GM19193 (cell line): ENCODE measurements around the gene PITRM1.

Experiments
- POLR2A ChIP-seq: IDR thresholded peaks from 4 replicates; pipeline ENCODE4 v1.6.1; 2011; ENCODE audit not compliant: insufficient read depth, insufficient read length; ENCODE audit errors: extremely low read depth

PITRM1 gene, protein sequence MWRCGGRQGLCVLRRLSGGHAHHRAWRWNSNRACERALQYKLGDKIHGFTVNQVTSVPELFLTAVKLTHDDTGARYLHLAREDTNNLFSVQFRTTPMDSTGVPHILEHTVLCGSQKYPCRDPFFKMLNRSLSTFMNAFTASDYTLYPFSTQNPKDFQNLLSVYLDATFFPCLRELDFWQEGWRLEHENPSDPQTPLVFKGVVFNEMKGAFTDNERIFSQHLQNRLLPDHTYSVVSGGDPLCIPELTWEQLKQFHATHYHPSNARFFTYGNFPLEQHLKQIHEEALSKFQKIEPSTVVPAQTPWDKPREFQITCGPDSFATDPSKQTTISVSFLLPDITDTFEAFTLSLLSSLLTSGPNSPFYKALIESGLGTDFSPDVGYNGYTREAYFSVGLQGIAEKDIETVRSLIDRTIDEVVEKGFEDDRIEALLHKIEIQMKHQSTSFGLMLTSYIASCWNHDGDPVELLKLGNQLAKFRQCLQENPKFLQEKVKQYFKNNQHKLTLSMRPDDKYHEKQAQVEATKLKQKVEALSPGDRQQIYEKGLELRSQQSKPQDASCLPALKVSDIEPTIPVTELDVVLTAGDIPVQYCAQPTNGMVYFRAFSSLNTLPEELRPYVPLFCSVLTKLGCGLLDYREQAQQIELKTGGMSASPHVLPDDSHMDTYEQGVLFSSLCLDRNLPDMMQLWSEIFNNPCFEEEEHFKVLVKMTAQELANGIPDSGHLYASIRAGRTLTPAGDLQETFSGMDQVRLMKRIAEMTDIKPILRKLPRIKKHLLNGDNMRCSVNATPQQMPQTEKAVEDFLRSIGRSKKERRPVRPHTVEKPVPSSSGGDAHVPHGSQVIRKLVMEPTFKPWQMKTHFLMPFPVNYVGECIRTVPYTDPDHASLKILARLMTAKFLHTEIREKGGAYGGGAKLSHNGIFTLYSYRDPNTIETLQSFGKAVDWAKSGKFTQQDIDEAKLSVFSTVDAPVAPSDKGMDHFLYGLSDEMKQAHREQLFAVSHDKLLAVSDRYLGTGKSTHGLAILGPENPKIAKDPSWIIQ

GRCh38 chr10:3172446-3173170, at the start of gene PITRM1:
TSS of gene PITRM1 (minus strand) at chr10:3172782. CDS start at chr10:3172772, 10 bp downstream.
- peak; percentile 99 for TF ChIP-seq POLR2A

DNA sequence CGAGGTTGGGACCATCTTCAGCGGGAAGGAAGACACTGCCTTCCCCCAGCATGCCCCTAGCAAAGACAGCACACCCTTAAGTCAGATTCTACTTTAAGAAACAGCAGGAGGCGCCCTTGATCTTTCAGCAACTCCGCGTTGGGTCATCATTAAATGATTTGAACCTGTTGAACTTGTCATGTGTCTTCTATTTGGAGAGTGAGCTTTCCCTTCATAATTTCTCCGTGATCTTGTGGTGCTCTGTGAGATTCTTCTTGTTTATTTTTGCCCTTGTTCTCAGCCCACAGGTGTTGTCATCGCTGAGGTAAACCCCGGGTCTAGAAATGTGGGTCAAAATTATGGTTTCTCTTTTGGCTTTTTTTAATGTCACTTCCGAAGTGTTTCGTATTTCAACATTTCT, 49.5 kb upstream of the PITRM1 start:
- no peak for TF ChIP-seq POLR2A

DNA sequence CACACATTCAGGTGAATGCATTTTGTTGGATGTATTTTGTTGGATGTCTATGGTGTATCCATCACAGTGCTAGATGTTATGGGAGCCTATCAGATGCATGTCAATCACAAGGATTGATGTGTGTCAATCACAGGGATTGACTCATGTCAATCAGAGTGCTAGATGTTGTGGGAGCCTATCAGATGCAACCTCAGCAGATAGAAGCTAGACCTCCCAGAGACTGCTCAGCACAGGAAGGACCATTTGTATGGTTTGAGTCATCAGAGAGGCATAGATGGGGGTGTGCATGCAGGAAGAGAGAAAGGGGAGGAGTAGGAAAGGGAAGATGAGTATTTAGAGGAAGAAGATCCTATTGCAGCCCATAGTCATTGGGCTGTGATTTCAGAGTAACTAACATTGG, 48.3 kb upstream of the PITRM1 start:
- TF ChIP-seq POLR2A: no peak

DNA sequence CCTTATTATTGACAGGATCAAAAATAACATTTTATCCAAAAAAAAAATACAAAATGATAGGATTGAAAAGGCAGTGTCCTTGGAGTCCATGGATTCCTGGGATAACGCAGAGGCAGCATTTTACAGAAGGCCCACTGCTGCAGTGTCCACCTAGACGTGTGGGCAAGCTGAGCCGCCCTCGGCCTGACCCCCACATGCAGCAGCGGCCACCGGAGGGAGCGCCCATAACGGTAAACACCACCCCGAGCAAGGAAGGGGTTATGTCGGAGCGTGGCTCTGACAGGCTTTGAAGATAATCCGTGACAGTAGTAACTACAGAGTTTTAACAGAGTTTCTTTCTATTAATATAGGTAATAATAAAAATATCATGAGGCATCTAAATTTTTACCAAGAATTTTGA, 45.3 kb upstream of the PITRM1 start:
- TF ChIP-seq POLR2A: no peak

- no peak for TF ChIP-seq POLR2A
Observed at GRCh38 chr10:3217301-3217700, 44.7 kb upstream of the PITRM1 start.

DNA sequence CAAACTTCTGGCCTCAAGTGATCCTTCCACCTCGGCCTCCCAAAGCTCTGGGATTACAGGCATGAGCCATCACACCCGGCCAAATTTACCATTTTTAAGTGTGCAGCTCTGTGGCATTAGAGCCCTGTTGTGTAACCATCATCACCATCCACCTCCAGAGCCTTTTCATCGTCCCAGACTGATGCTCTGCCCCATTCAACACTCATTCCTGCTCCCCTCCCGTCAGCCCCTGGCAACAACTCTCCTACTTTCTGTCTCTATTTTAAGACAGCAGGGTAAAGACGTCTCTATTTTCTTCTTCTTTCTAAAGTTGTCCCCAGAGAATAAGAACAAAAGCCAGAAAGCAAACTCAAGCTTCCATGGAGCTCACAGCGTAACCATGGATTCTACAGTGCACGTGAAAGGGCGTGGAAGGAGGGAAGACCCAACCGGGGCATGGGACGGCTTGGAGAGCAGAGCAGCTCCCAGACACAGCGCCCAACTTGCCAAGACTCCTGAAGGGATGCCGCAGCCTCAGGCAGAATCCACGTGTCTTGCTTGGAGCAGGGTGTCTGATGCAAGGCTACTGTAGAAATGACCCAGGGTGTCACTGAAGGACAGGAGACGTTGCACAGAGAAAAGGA, 42.7 kb upstream of the PITRM1 start:
- no peak for TF ChIP-seq POLR2A

DNA sequence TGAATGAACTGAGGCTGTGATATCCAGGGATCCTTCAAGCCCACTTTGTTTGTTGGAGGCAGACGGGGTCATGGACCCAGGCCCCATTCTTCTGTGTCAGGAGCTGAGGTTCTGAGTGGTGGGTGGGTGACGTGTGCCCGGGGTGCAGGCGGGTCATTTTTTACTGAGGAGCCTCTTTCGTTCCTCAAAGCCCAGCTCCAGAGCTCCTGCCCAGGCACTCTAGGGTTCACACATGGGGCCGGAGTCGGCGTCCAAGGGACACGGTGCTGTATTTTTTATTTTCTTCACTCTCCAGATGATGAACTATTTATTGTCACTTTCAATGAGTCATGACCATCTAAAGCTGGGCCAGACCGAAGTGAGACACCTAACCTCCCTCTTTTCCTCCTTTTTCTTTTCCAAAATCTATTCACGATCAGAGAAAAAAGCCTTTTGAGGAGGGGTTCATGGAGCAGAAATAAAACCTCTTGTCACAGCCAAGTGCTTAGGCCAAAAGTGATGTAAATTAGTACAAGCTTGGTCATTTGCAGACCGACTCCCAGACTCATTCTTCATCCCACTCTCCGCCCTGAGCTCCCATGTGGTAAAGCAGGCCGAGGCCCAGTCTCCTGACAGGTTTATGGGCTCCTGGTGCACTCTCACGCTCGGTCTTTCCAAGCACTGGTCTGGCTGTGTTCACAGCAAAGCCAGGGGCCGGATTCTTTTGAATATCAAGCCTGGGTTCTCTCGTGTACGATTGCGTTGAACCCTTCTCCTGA, 41.4 kb upstream of the PITRM1 start:
- no peak for TF ChIP-seq POLR2A

DNA sequence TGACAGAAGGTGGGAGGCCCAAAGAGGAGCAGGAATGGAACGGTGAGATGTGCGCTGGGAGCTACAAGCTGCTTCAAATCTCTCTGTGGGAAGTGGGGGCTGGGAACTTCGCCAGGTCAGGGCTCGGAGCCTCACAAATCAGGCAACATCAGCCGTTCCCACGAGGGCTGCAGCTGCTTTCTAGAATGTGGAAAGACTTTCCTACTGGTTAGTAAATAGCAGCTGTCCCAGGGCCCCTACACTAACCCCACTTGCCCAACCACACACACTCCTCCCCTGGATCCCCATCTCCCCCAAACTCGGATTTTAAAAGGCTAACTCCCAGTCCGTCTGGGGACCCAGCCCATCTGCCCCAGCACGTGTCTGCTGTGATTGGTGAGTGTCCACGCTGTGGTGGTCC, 40.6 kb upstream of the PITRM1 start:
- no peak for TF ChIP-seq POLR2A

- no peak for TF ChIP-seq POLR2A
Observed at GRCh38 chr10:3210251-3210877, 37.8 kb upstream of the PITRM1 start.

- no peak for TF ChIP-seq POLR2A
Observed at GRCh38 chr10:3208481-3209406, 36.2 kb upstream of the PITRM1 start.

DNA sequence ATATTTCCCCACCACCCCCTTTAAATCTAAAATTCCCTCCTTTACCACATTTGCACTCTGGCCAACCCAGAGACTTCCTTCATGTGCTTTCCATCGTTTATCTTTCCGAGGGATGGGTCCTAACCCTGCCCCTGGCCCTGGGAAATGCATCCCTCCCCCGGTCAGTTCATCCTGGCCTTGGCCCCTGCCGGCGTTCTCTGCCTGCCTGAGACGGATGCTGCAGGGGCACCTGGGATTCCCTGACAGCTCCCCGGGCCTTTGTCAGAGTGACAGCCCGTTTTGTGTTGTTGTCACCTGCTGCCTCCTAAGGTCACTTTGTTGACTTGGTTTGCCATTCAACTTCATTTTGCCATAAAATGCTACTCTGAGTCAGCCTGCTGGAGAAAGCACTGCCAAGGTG, 34.8 kb upstream of the PITRM1 start:
- no peak for TF ChIP-seq POLR2A

DNA sequence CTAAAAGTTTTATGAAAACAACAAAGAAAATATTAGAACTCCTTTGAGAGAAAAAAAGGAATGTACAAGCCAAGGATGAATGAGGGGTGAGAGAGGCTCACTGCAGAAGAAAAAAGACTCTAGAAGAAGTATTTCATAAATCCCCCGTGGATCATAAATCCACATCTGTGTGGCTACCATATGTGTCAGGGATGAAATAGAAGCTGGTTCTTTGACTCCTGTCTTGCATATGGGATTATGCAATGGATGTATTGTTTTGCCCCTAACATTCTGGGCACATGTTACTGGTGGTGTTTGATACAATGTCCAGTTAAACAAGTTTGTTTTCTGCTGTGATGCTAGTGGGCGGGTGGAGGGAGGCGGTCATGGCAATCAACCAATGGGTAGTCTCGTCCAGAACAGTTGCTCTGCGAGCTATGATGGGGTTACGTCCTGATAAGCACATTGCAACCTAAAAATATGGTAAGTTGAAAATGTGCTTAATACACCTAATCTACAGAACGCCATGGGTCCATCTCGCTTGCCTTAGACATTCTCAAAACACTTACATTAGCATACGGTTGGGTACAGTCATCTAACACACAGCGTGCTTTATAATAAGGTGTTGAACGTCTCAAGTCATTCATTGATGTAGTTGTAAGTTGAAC, 34.1 kb upstream of the PITRM1 start:
- TF ChIP-seq POLR2A: no peak
